ENCODE data around the gene CKB.
"Not testable (repeated sequence)": the region's sequence is repeated elsewhere in the genome, so short reads cannot be mapped to it uniquely, and the experiment has no call there.

CKB gene

GRCh38 chr14:103516426-103517173 lies 6.0 kb downstream of the CKB start:
- TF ChIP-seq FOXP2 (optimal IDR thresholded peaks at IDR 0.05; ENCODE audit: control extremely low read depth, extremely low read length, insufficient read depth) (no peak), POLR2AphosphoS5 (IDR thresholded peaks at IDR 0.05; ENCODE audit: borderline replicate concordance, low read depth, low read length) (no peak), EZH2 (IDR thresholded peaks at IDR 0.05) (no peak)
- H3K9ac ChIP-seq (ENCODE audit: insufficient read length) = no peak overlapping the region
- H3K27ac ChIP-seq = peak overlapping the region; percentile 72
- DNase-seq (ENCODE audit: low read depth, low spot score) = no peak
- H3K36me3 ChIP-seq (ENCODE audit: insufficient read depth, low read length) = peaks cover 20% of the 10 kb centered on the region
- H3K4me3 ChIP-seq = no peak overlapping the region
- no peaks in the 10 kb centered on the region for H3K9me3 ChIP-seq (ENCODE audit: low read depth, low read length)

- Histone ChIP-seq H3K4me3 (no peak overlapping the region), H3K36me3 (ENCODE audit: insufficient read depth, low read length) (peaks cover 20% of the 10 kb centered on the region), H3K9ac (ENCODE audit: insufficient read length) (no peak overlapping the region), H3K9me3 (ENCODE audit: low read depth, low read length) (no peaks in the 10 kb centered on the region), H3K27ac (no peak overlapping the region)
- no peak; the same call in 1 of the 2 replicates for TF ChIP-seq POLR2AphosphoS5 (IDR thresholded peaks at IDR 0.05; ENCODE audit: borderline replicate concordance, low read depth, low read length)
- DNase-seq (ENCODE audit: low read depth, low spot score) = no peak
Measured at GRCh38 chr14:103514596-103515421, 7.8 kb downstream of the CKB start.

- DNase-seq (ENCODE audit: low read depth, low spot score) = no peak
- no peak overlapping the region for H3K9ac ChIP-seq (ENCODE audit: insufficient read length)
- H3K27ac ChIP-seq = peak overlapping the region; percentile 46; the same call in 1 of the 2 replicates
- H3K4me3 ChIP-seq = no peak overlapping the region
- H3K36me3 ChIP-seq (ENCODE audit: insufficient read depth, low read length) = peaks cover 19% of the 10 kb centered on the region
- no peaks in the 10 kb centered on the region for H3K9me3 ChIP-seq (ENCODE audit: low read depth, low read length)
- TF ChIP-seq POLR2AphosphoS5 (IDR thresholded peaks at IDR 0.05; ENCODE audit: borderline replicate concordance, low read depth, low read length) (no peak), FOXP2 (optimal IDR thresholded peaks at IDR 0.05; ENCODE audit: control extremely low read depth, extremely low read length, insufficient read depth) (no peak), EZH2 (IDR thresholded peaks at IDR 0.05) (no peak)
Measured at GRCh38 chr14:103512701-103513611, 9.7 kb downstream of the CKB start.

GRCh38 chr14:103512180-103512579 lies 10.4 kb downstream of the CKB start:
- not testable (repeated sequence) for H3K4me3 ChIP-seq; H3K9me3 ChIP-seq (ENCODE audit: low read depth, low read length); H3K27ac ChIP-seq; H3K9ac ChIP-seq (ENCODE audit: insufficient read length); DNase-seq (ENCODE audit: low read depth, low spot score)
- H3K36me3 ChIP-seq (ENCODE audit: insufficient read depth, low read length) = peaks cover 25% of the 10 kb centered on the region

GRCh38 chr14:103510724-103511693 lies 11.6 kb downstream of the CKB start:
- DNase-seq (ENCODE audit: low read depth, low spot score) = no peak
- H3K9me3 ChIP-seq (ENCODE audit: low read depth, low read length) = no peaks in the 10 kb centered on the region
- no peak overlapping the region for H3K27ac ChIP-seq
- no peak overlapping the region for H3K4me3 ChIP-seq
- no peak overlapping the region for H3K9ac ChIP-seq (ENCODE audit: insufficient read length)
- peaks cover 25% of the 10 kb centered on the region for H3K36me3 ChIP-seq (ENCODE audit: insufficient read depth, low read length)
- 0 out of 2 replicates have a peak, but pooled peaks have one; percentile 41 for TF ChIP-seq POLR2AphosphoS5 (IDR thresholded peaks at IDR 0.05; ENCODE audit: borderline replicate concordance, low read depth, low read length)
- TF ChIP-seq FOXP2 (optimal IDR thresholded peaks at IDR 0.05; ENCODE audit: control extremely low read depth, extremely low read length, insufficient read depth) = no peak

- TF ChIP-seq POLR2AphosphoS5 (IDR thresholded peaks at IDR 0.05; ENCODE audit: borderline replicate concordance, low read depth, low read length) = no peak
- no peak for TF ChIP-seq EZH2 (IDR thresholded peaks at IDR 0.05)
- no peak for TF ChIP-seq FOXP2 (optimal IDR thresholded peaks at IDR 0.05; ENCODE audit: control extremely low read depth, extremely low read length, insufficient read depth)
- no peak for DNase-seq (ENCODE audit: low read depth, low spot score)
- H3K4me3 ChIP-seq = no peak overlapping the region
- H3K27ac ChIP-seq = no peak overlapping the region
- H3K36me3 ChIP-seq (ENCODE audit: insufficient read depth, low read length) = peaks cover 30% of the 10 kb centered on the region
- no peak overlapping the region for H3K9ac ChIP-seq (ENCODE audit: insufficient read length)
- no peaks in the 10 kb centered on the region for H3K9me3 ChIP-seq (ENCODE audit: low read depth, low read length)
Measured at GRCh38 chr14:103509864-103510723, 12.5 kb downstream of the CKB start.

Measured in SK-N-MC (cell line).